ENCODE results near the gene DNAH9. TPM values are rescaled to one million over a fixed set of nuclear protein-coding genes. Genes with fewer than 3 reads are reported as not detected.

The DNAH9 gene
- total RNA-seq, 4 donors from 2014 or later, result 0.13 to 0.19 TPM; not detected in 2

- Histone ChIP-seq H3K27me3 (no peaks in the 10 kb centered on the region), H3K4me1 (no peaks in the 10 kb centered on the region), H3K4me3 (no peak overlapping the region), H3K27ac (no peak overlapping the region), H3K9me3 (no peaks in the 10 kb centered on the region), H3K36me3 (peaks cover 0 to 36% (median 0%) of the 10 kb centered on the region in 3 donors)
- TF ChIP-seq POLR2A (IDR thresholded peaks at IDR 0.05) (no peak), CTCF (IDR thresholded peaks at IDR 0.05) (no peak)
- no peak for DNase-seq
Measured at GRCh38 chr17:11990363-11990983, 392.2 kb downstream of the DNAH9 start.

GRCh38 chr17:11991461-11991860 lies 393.2 kb downstream of the DNAH9 start:
- TF ChIP-seq CTCF (IDR thresholded peaks at IDR 0.05) (no peak), POLR2A (IDR thresholded peaks at IDR 0.05) (no peak)
- Histone ChIP-seq H3K4me3 (no peak overlapping the region), H3K9me3 (no peaks in the 10 kb centered on the region), H3K27me3 (no peaks in the 10 kb centered on the region), H3K4me1 (no peaks in the 10 kb centered on the region), H3K36me3 (peaks cover 0 to 36% (median 0%) of the 10 kb centered on the region in 3 donors), H3K27ac (no peak overlapping the region)
- no peak for DNase-seq

GRCh38 chr17:11996722-11997146 lies 398.5 kb downstream of the DNAH9 start:
- TF ChIP-seq CTCF (IDR thresholded peaks at IDR 0.05) (peak in 5 of 6 experiments; percentile 11 to 42 (median 31)), POLR2A (IDR thresholded peaks at IDR 0.05) (no peak)
- Histone ChIP-seq H3K27me3 (no peaks in the 10 kb centered on the region), H3K27ac (peak overlapping the region; percentile 80 to 96 (median 92)), H3K9me3 (no peaks in the 10 kb centered on the region), H3K4me3 (peak overlapping the region; percentile 58 to 94 (median 84)), H3K36me3 (peaks cover 0 to 10% (median 0%) of the 10 kb centered on the region in 3 donors), H3K4me1 (no peaks in the 10 kb centered on the region)
- peak in 2 of 3 donors; percentile 65 to 71 for DNase-seq

GRCh38 chr17:11997147-11997971 lies 399.1 kb downstream of the DNAH9 start, which contains the start of gene ZNF18:
Gene ZNF18 (minus strand): TSS chr17:11997475. CDS start chr17:11992829, 4,646 bp downstream.
- H3K36me3 ChIP-seq, result peaks cover 0 to 4% (median 0%) of the 10 kb centered on the region in 3 donors
- H3K27me3 ChIP-seq, result no peaks in the 10 kb centered on the region
- TF ChIP-seq POLR2A (IDR thresholded peaks at IDR 0.05), result peak; percentile 90 to 97
- TF ChIP-seq CTCF (IDR thresholded peaks at IDR 0.05), result no peak
- H3K4me3 ChIP-seq, result peak within 1 kb of the TSS; percentile 58 to 94 (median 84)
- peak; percentile 95 to 99 (median 99) for DNase-seq
- peak within 1 kb of the TSS; percentile 80 to 96 (median 92) for H3K27ac ChIP-seq
- H3K4me1 ChIP-seq, result no peaks in the 10 kb centered on the region
- no peaks in the 10 kb centered on the region for H3K9me3 ChIP-seq

- H3K27ac ChIP-seq, result peak overlapping the region; percentile 80 to 96 (median 92)
- no peaks in the 10 kb centered on the region for H3K9me3 ChIP-seq
- H3K36me3 ChIP-seq, result no peaks in the 10 kb centered on the region
- H3K4me1 ChIP-seq, result no peaks in the 10 kb centered on the region
- DNase-seq, result no peak
- peak overlapping the region; percentile 58 to 94 (median 84) for H3K4me3 ChIP-seq
- no peaks in the 10 kb centered on the region for H3K27me3 ChIP-seq
- TF ChIP-seq CTCF (IDR thresholded peaks at IDR 0.05), result no peak
- no peak for TF ChIP-seq POLR2A (IDR thresholded peaks at IDR 0.05)
Measured at GRCh38 chr17:11997972-11998233, 399.6 kb downstream of the DNAH9 start.

Data from Peyer's patch (tissue), 4 donors.